H1 (cell line): ENCODE results near the gene SCYL3. TPM values are rescaled to one million over a fixed set of nuclear protein-coding genes. Genes with fewer than 3 reads are reported as not detected.

Experiments used
- CTCF ChIA-PET: fragments of 300-600 bp; sonication (Branson Sonifier 250); formaldehyde crosslinking; loops from one replicate; lab custom pipeline; 2021; ENCODE audit not compliant: partially characterized antibody; lab: Charles Lee
- POLR2A ChIA-PET: fragments of 300-600 bp; sonication (Branson Sonifier 250); formaldehyde crosslinking; loops from one replicate; lab custom pipeline; 2021; ENCODE audit warnings: inconsistent platforms; ENCODE audit not compliant: partially characterized antibody; lab: Charles Lee
- DNase-seq, 2 experiments: peaks; one replicate each; pipeline versions ENCODE4 v3.0.0 to v3.0.0-alpha.2; 2010 to 2022; ENCODE audit warnings: low spot score in 2 of 2, low read depth in 1 of 2, mixed read lengths in 1 of 2
- FAIRE-seq: peaks from 2 replicates; lab custom pipeline; 2011; peaks lifted over from hg19 to GRCh38; lab: Jason Lieb, UNC
- H2AFZ ChIP-seq: 2 replicates; pipeline ENCODE4 v1.8.1; 2012; ENCODE audit warnings: low read length, inconsistent platforms
- H2AK5ac ChIP-seq: 2 replicates; pipeline ENCODE4 v1.6.1; 2013; ENCODE audit warnings: low read depth, low read length
- H2BK120ac ChIP-seq: replicated peaks from 2 replicates; pipeline ENCODE3; 2013; ENCODE audit warnings: low read depth, low read length, inconsistent platforms
- H2BK12ac ChIP-seq: 2 replicates; pipeline ENCODE4 v1.6.1; 2013; ENCODE audit warnings: low read depth, low read length
- H2BK15ac ChIP-seq: 2 replicates; pipeline ENCODE4 v1.6.1; 2013; ENCODE audit warnings: low read length
- H2BK20ac ChIP-seq: 2 replicates; pipeline ENCODE4 v1.6.1; 2013; ENCODE audit warnings: low read length
- H2BK5ac ChIP-seq: 2 replicates; pipeline ENCODE4 v1.6.1; 2013; ENCODE audit warnings: low read depth, low read length
- H3K14ac ChIP-seq: 2 replicates; pipeline ENCODE4 v1.6.1; 2013; ENCODE audit warnings: inconsistent platforms; ENCODE audit not compliant: insufficient read length
- H3K18ac ChIP-seq: 2 replicates; pipeline ENCODE4 v1.6.1; 2013; ENCODE audit warnings: low read length; ENCODE audit errors: extremely low read depth
- H3K23ac ChIP-seq: 2 replicates; pipeline ENCODE4 v1.6.1; 2013; ENCODE audit warnings: inconsistent platforms; ENCODE audit not compliant: insufficient read length
- H3K23me2 ChIP-seq: 2 replicates; pipeline ENCODE4 v1.6.1; 2013; ENCODE audit warnings: low read depth, low read length
- H3K27ac ChIP-seq: 2 replicates; pipeline ENCODE4 v1.6.1; 2011; ENCODE audit warnings: low read depth, low read length, inconsistent platforms
- H3K27me3 ChIP-seq, 4 experiments: replicated peaks in 1 of 4; 1 replicate in 1 of 4; 2 replicates in 3 of 4; pipeline versions ENCODE4 v1.6.1 to v1.8.1; 2011 to 2013; ENCODE audit warnings: low read length in 3 of 4, mild to moderate bottlenecking in 3 of 4, inconsistent platforms in 2 of 4, mixed read lengths in 2 of 4, moderate library complexity in 1 of 4; ENCODE audit not compliant: control insufficient read depth in 3 of 4, insufficient read depth in 3 of 4; ENCODE audit errors: extremely low read depth in 1 of 4
- H3K36me3 ChIP-seq, 4 experiments: 2 replicates each; pipeline versions ENCODE4 v1.6.1 to v1.8.1; 2011 to 2013; ENCODE audit warnings: mild to moderate bottlenecking in 4 of 4, low read length in 3 of 4, moderate library complexity in 2 of 4, control low read depth in 1 of 4, inconsistent platforms in 1 of 4; ENCODE audit not compliant: insufficient read depth in 4 of 4, control insufficient read depth in 2 of 4
- H3K4ac ChIP-seq: replicated peaks from 2 replicates; pipeline ENCODE3; 2013; ENCODE audit warnings: low read length, low read depth, mixed read lengths, inconsistent platforms; ENCODE audit not compliant: insufficient read length
- H3K4me1 ChIP-seq, 4 experiments: replicated peaks in 1 of 4; 1 replicate in 1 of 4; 2 replicates in 3 of 4; pipeline versions ENCODE4 v1.6.1 to v1.8.1; 2011 to 2013; ENCODE audit warnings: low read length in 3 of 4, inconsistent platforms in 2 of 4, mixed read lengths in 1 of 4; ENCODE audit not compliant: insufficient read depth in 4 of 4, control insufficient read depth in 3 of 4
- H3K4me2 ChIP-seq, 2 experiments: 2 replicates each; pipeline versions ENCODE4 v1.6.1 to v1.8.1; 2011 to 2013; ENCODE audit warnings: low read depth in 2 of 2, low read length in 2 of 2, control low read depth in 1 of 2, inconsistent platforms in 1 of 2, mild to moderate bottlenecking in 1 of 2; ENCODE audit not compliant: insufficient read depth in 1 of 2
- H3K4me3 ChIP-seq, 4 experiments: fragments of 200-600, 300-600 bp in 1 of 4; sonication (generic), shearing (Covaris generic), sonication (Bioruptor Twin) in 1 of 4; 2 replicates each; pipeline versions ENCODE4 v1.5.1 to v1.8.1; 2011 to 2016; ENCODE audit warnings: low read length in 4 of 4, low read depth in 3 of 4, control low read depth in 2 of 4, inconsistent platforms in 2 of 4, mild to moderate bottlenecking in 2 of 4, mixed read lengths in 1 of 4, moderate library complexity in 1 of 4; ENCODE audit not compliant: insufficient read depth in 2 of 4; ENCODE audit errors: extremely low read depth in 1 of 4
- H3K56ac ChIP-seq: replicated peaks from 2 replicates; pipeline ENCODE3; 2013; ENCODE audit warnings: low read depth, mild to moderate bottlenecking, mixed read lengths, low read length, inconsistent platforms; ENCODE audit not compliant: insufficient read length
- H3K79me1 ChIP-seq: 2 replicates; pipeline ENCODE4 v1.6.1; 2013; ENCODE audit warnings: low read depth, low read length, control low read depth
- H3K79me2 ChIP-seq, 2 experiments: 2 replicates each; pipeline versions ENCODE4 v1.6.1 to v1.8.1; 2012 to 2013; ENCODE audit warnings: low read length in 2 of 2, mild to moderate bottlenecking in 2 of 2, inconsistent platforms in 1 of 2; ENCODE audit not compliant: insufficient read depth in 2 of 2, control insufficient read depth in 1 of 2
- H3K9ac ChIP-seq, 4 experiments: replicated peaks in 1 of 4; 1 replicate in 1 of 4; 2 replicates in 3 of 4; pipeline versions ENCODE4 v1.6.1 to v1.8.1; 2011 to 2013; ENCODE audit warnings: low read depth in 3 of 4, low read length in 3 of 4, control low read depth in 2 of 4, mild to moderate bottlenecking in 2 of 4, moderate library complexity in 2 of 4, inconsistent platforms in 1 of 4; ENCODE audit errors: extremely low read depth in 1 of 4
- H3K9me3 ChIP-seq, 2 experiments: 2 replicates each; pipeline versions ENCODE4 v1.6.1 to v1.8.1; 2012 to 2013; ENCODE audit warnings: mild to moderate bottlenecking in 2 of 2, moderate library complexity in 2 of 2, control low read depth in 1 of 2, inconsistent platforms in 1 of 2, low read depth in 1 of 2, low read length in 1 of 2, mixed read lengths in 1 of 2; ENCODE audit not compliant: insufficient read depth in 2 of 2
- H4K20me1 ChIP-seq, 2 experiments: replicated peaks in 1 of 2; 2 replicates each; pipeline versions ENCODE3 to v1.8.1; 2011 to 2013; ENCODE audit warnings: inconsistent platforms in 2 of 2, low read length in 2 of 2, mild to moderate bottlenecking in 1 of 2; ENCODE audit not compliant: insufficient read depth in 2 of 2, control insufficient read depth in 1 of 2
- H4K5ac ChIP-seq: 2 replicates; pipeline ENCODE4 v1.6.1; 2013; ENCODE audit warnings: low read length, low read depth, mixed read lengths, inconsistent platforms; ENCODE audit not compliant: insufficient read length
- H4K8ac ChIP-seq: 2 replicates; pipeline ENCODE4 v1.8.0; 2013; ENCODE audit warnings: mild to moderate bottlenecking, moderate library complexity, low read length, inconsistent platforms; ENCODE audit not compliant: insufficient read depth; ENCODE audit errors: extremely low read depth
- H4K91ac ChIP-seq: replicated peaks from 2 replicates; pipeline ENCODE3; 2013; ENCODE audit warnings: low read length, mixed read lengths, inconsistent platforms; ENCODE audit not compliant: insufficient read length
- BCL11A ChIP-seq, 2 experiments: IDR thresholded peaks; one replicate each; pipeline ENCODE4 v1.6.1; 2011; ENCODE audit warnings: low read depth in 2 of 2, low read length in 2 of 2, mild to moderate bottlenecking in 2 of 2
- SRF ChIP-seq: IDR thresholded peaks from 2 replicates; pipeline ENCODE4 v1.6.1; 2011; ENCODE audit warnings: mild to moderate bottlenecking, low read depth, low read length, moderate library complexity
- WGBS, 2 experiments: shearing (Covaris generic) in 1 of 2; methylation state at CpG; one replicate each; pipeline versions ENCODE4 v1.1.6 to v1.1.7; 2013 to 2015; ENCODE audit warnings: low lambda C conversion rate in 2 of 2, mixed read lengths in 2 of 2, inconsistent platforms in 1 of 2, low coverage in 1 of 2, missing lambda C conversion rate in 1 of 2; ENCODE audit not compliant: insufficient replicate concordance in 2 of 2, insufficient coverage in 1 of 2, insufficient read length in 1 of 2; ENCODE audit errors: extremely low coverage in 1 of 2, missing lambda C conversion rate in 1 of 2; 5-methylcytosine and 5-hydroxymethylcytosine counted together
- polyA plus RNA-seq, 7 experiments: library from polyadenylated mRNA; depleted of rRNA in 3 of 7; stranded (reverse) in 5 of 7; unstranded in 2 of 7; fragments of >200 nt in 5 of 7; fragments of 200-250 nt in 2 of 7; gene quantifications; 1 replicate in 5 of 7; 2 replicates in 1 of 7; 4 replicates in 1 of 7; pipeline versions ENCODE4 v1.2.1 to v1.2.3, GENCODE V29; 2011 to 2013; ENCODE audit warnings: missing spikeins in 2 of 7, mixed read lengths in 2 of 7
- total RNA-seq: library from RNA; stranded (reverse); fragmentation: NEBNext Ultra II Directional; extraction: Animal tissue kit (Norgen Biotek cat#: 25700); gene quantifications from 2 replicates; pipeline ENCODE4 v1.2.1, GENCODE V29; 2021

SCYL3 gene
- total and polyA plus RNA-seq, 2 of the 8 experiments (the other 6 are each of a cell fraction or from before 2014, with no cell fraction given), result 2.7 to 5.3 TPM

DNA sequence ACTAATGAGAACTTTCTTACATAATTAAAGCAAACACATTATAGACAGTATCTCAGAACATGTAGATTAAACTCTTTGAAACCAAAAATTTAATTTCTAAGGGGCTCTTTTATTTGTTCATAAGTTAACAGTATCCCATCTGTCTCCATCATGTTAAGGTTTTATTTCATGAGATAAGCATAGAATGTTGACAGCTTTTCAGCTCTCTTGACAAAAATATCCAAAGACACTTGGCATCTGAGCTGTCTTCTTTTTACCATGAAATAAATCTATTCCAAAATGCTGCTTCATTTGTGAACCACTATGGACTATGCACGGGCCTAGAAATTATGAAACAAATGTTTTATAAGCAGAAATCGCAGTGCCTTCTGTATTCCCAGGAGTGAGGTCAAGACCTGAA lies 45.2 kb downstream of the SCYL3 start:
- H3K56ac ChIP-seq, result no peak overlapping the region
- H3K4me3 ChIP-seq, result no peak overlapping the region
- POLR2A ChIA-PET, result no interaction called here

More for the DNA sequence above, 45.2 kb downstream of the SCYL3 start:
- H2AK5ac ChIP-seq, result no peak overlapping the region
- H3K79me1 ChIP-seq, result no peaks in the 10 kb centered on the region
- no peaks in the 10 kb centered on the region for H3K27me3 ChIP-seq
- H3K9ac ChIP-seq, result no peak overlapping the region
- no peak overlapping the region for H3K23ac ChIP-seq
- no peaks in the 10 kb centered on the region for H3K9me3 ChIP-seq
- DNase-seq (no peak), FAIRE-seq (no peak)
- H3K4me2 ChIP-seq, result no peak overlapping the region
- no peaks in the 10 kb centered on the region for H3K79me2 ChIP-seq
- no peak overlapping the region for H3K27ac ChIP-seq
- H3K4me1 ChIP-seq, result no peaks in the 10 kb centered on the region
- peaks cover 0 to 2% of the 10 kb centered on the region in 2 experiments for H4K20me1 ChIP-seq
- no peak overlapping the region for H2BK15ac ChIP-seq
- H4K91ac ChIP-seq, result no peak overlapping the region
- H4K8ac ChIP-seq, result no peak overlapping the region
- H4K5ac ChIP-seq, result no peak overlapping the region
- H2BK20ac ChIP-seq, result no peak overlapping the region
- H3K36me3 ChIP-seq, result peaks cover 2 to 84% (median 40%) of the 10 kb centered on the region in 4 experiments; a peak in 7 of 8 replicates
- WGBS, 2 experiments, result 79% methylated on average over 2 of the region's 2 CpGs; no CpG with 5 or more reads in 1 of the 2 experiments
- H3K14ac ChIP-seq, result no peak overlapping the region
- no peak overlapping the region for H2BK12ac ChIP-seq
- CTCF ChIA-PET, result interaction anchor here (0.9 kb wide), 1 partner anchor 1409 kb away, joined by 3 read pairs; no protein-coding TSS in a partner anchor
- TF ChIP-seq SRF (no peak), BCL11A (IDR thresholded peaks at IDR 0.05; ENCODE audit: low read depth in 2 of 2, low read length in 2 of 2) (no peak)
- H2BK5ac ChIP-seq, result no peak overlapping the region
- no peak overlapping the region for H2BK120ac ChIP-seq
- no peak overlapping the region for H2AFZ ChIP-seq
- H3K23me2 ChIP-seq, result no peaks in the 10 kb centered on the region
- H3K4ac ChIP-seq, result no peak overlapping the region
- H3K18ac ChIP-seq, result no peak overlapping the region
